Calu3 (cell line): ENCODE measurements around the gene DENR. TPM values are rescaled to one million over a fixed set of nuclear protein-coding genes. Genes with fewer than 3 reads are reported as not detected.

Experiments
- BruUV-seq: library from RNA; stranded (reverse); fragments of 400-500 nt; replicated peaks from 2 replicates; lab custom pipeline; 2021; lab: Mats Ljungman, UMichigan
- CTCF ChIA-PET: fragments of 300-600 bp; sonication (Branson Sonifier 250); formaldehyde crosslinking; loops from one replicate; lab custom pipeline; 2022; ENCODE audit warnings: antibody characterized with exemption; lab: Charles Lee
- DNase-seq: peaks from one replicate; pipeline ENCODE4 v3.0.0; 2022
- H3K27ac Mint-ChIP-seq: one replicate; pipeline ENCODE4 v1.8.0; 2022; ENCODE audit warnings: mixed read lengths; ENCODE audit not compliant: unreplicated experiment
- H3K27me3 Mint-ChIP-seq: one replicate; pipeline ENCODE4 v1.8.0; 2022; ENCODE audit warnings: mixed read lengths; ENCODE audit not compliant: unreplicated experiment
- H3K36me3 Mint-ChIP-seq: one replicate; pipeline ENCODE4 v1.8.0; 2022; ENCODE audit warnings: mild to moderate bottlenecking, moderate library complexity, mixed read lengths; ENCODE audit not compliant: insufficient read depth, unreplicated experiment
- H3K4me1 Mint-ChIP-seq: one replicate; pipeline ENCODE4 v1.8.0; 2022; ENCODE audit warnings: mild to moderate bottlenecking, low read depth, mixed read lengths; ENCODE audit not compliant: unreplicated experiment
- H3K4me3 Mint-ChIP-seq: one replicate; pipeline ENCODE4 v1.8.0; 2022; ENCODE audit warnings: mild to moderate bottlenecking, low read depth, moderate library complexity, mixed read lengths; ENCODE audit not compliant: unreplicated experiment
- H3K9me3 Mint-ChIP-seq: one replicate; pipeline ENCODE4 v1.8.0; 2022; ENCODE audit warnings: low read depth, mixed read lengths; ENCODE audit not compliant: unreplicated experiment
- CTCF ChIP-seq: fragments of 200-600 bp; IDR thresholded peaks from one replicate; pipeline ENCODE4 v1.8.0; 2022; ENCODE audit warnings: antibody characterized with exemption; ENCODE audit not compliant: unreplicated experiment
- intact Hi-C: fragments of 100-400 bp; cut with micrococcal nuclease; formaldehyde crosslinking; loops from one replicate; pipeline ENCODE4 v1.10.0; 2022; ENCODE audit not compliant: unreplicated experiment
- total RNA-seq: library from RNA; stranded (reverse); gene quantifications from 2 replicates; pipeline ENCODE4 v1.2.3, GENCODE V29; 2022

DENR gene
- total RNA-seq, 1 experiment from 2014 or later, result 83.2 TPM

GRCh38 chr12:122788387-122788786 is 35.8 kb downstream of the DENR start:
- peaks cover 15% of the 10 kb centered on the region for H3K4me1 Mint-ChIP-seq
- no peak overlapping the region for H3K4me3 Mint-ChIP-seq
- no peak for TF ChIP-seq CTCF
- H3K27me3 Mint-ChIP-seq, result no peaks in the 10 kb centered on the region
- no TSS peak for BruUV-seq
- DNase-seq, result no peak
- no peaks in the 10 kb centered on the region for H3K9me3 Mint-ChIP-seq
- intact Hi-C loops, result no loop called here
- no peak overlapping the region for H3K27ac Mint-ChIP-seq
- no peaks in the 10 kb centered on the region for H3K36me3 Mint-ChIP-seq
- CTCF ChIA-PET, result no interaction called here

- H3K27me3 Mint-ChIP-seq, result no peaks in the 10 kb centered on the region
- CTCF ChIA-PET, result no interaction called here
- peaks cover 15% of the 10 kb centered on the region for H3K4me1 Mint-ChIP-seq
- intact Hi-C loops, result loop anchor here (5.0 kb wide), 1 partner anchor 73 kb away; no protein-coding TSS in a partner anchor
- DNase-seq, result no peak
- H3K27ac Mint-ChIP-seq, result no peak overlapping the region
- H3K4me3 Mint-ChIP-seq, result no peak overlapping the region
- H3K36me3 Mint-ChIP-seq, result no peaks in the 10 kb centered on the region
- TF ChIP-seq CTCF, result no peak
- BruUV-seq, result no TSS peak
- H3K9me3 Mint-ChIP-seq, result no peaks in the 10 kb centered on the region
Measured at GRCh38 chr12:122789637-122790036, 37.0 kb downstream of the DENR start.

- Mint-ChIP-seq H3K9me3 (no peaks in the 10 kb centered on the region), H3K27ac (no peak overlapping the region), H3K27me3 (no peaks in the 10 kb centered on the region), H3K4me1 (peaks cover 15% of the 10 kb centered on the region), H3K4me3 (no peak overlapping the region), H3K36me3 (no peaks in the 10 kb centered on the region)
- CTCF ChIA-PET, result no interaction called here
- no peak for DNase-seq
- BruUV-seq, result no TSS peak
- intact Hi-C loops, result loop anchor here (5.0 kb wide), 1 partner anchor 72 kb away; no protein-coding TSS in a partner anchor
- TF ChIP-seq CTCF, result no peak
Measured at GRCh38 chr12:122790393-122791075, 37.9 kb downstream of the DENR start.

- Mint-ChIP-seq H3K9me3 (no peaks in the 10 kb centered on the region), H3K36me3 (no peaks in the 10 kb centered on the region), H3K4me1 (peaks cover 3% of the 10 kb centered on the region), H3K27ac (no peak overlapping the region), H3K27me3 (no peaks in the 10 kb centered on the region), H3K4me3 (no peak overlapping the region)
- CTCF ChIA-PET, result interaction anchor here (0.6 to 2.5 kb wide), 15 partner anchors 12 to 176 kb away, joined by 3 to 15 read pairs (median 4); no protein-coding TSS in a partner anchor
- peak; percentile 59 for TF ChIP-seq CTCF
- DNase-seq, result peak; percentile 18
- BruUV-seq, result no TSS peak
- intact Hi-C loops, result loop anchor here (1.0 to 5.0 kb wide), 3 partner anchors 44 to 157 kb away; no protein-coding TSS in a partner anchor
Measured at GRCh38 chr12:122793685-122794106, 41.1 kb downstream of the DENR start.
